Effector CD8-positive, alpha-beta T cell (primary cell): ENCODE data around the gene EIF4E.
"Not testable (repeated sequence)": the region's sequence is repeated elsewhere in the genome, so short reads cannot be mapped to it uniquely, and the experiment has no call there.

ENCODE experiments used
- DNase-seq: peaks from one replicate; lab custom pipeline; 2025; lab: John Stamatoyannopoulos, UW

EIF4E gene

GRCh38 chr4:98932539-98932938 lies 3.6 kb upstream of the EIF4E start:
- DNase-seq, result no peak

- no peak for DNase-seq
Observed at GRCh38 chr4:98930311-98930865, 1.5 kb upstream of the EIF4E start.

- peak; percentile 35 for DNase-seq
Observed at GRCh38 chr4:98929341-98930267, 671 bp upstream of the EIF4E start.

- DNase-seq, result peak; percentile 42
Observed at GRCh38 chr4:98928131-98928504, 815 bp downstream of the EIF4E start.

GRCh38 chr4:98926257-98926656 lies 2.7 kb downstream of the EIF4E start:
- DNase-seq, result not testable (repeated sequence)

GRCh38 chr4:98921292-98921691 lies 7.6 kb downstream of the EIF4E start:
- DNase-seq, result no peak

- no peak for DNase-seq
Observed at GRCh38 chr4:98919996-98920395, 8.9 kb downstream of the EIF4E start.

- DNase-seq, result not testable (repeated sequence)
Observed at GRCh38 chr4:98910728-98911127, 18.2 kb downstream of the EIF4E start.

GRCh38 chr4:98909646-98910401 lies 19.1 kb downstream of the EIF4E start:
- no peak for DNase-seq

- no peak for DNase-seq
Observed at GRCh38 chr4:98908703-98909262, 20.1 kb downstream of the EIF4E start.

- DNase-seq, result no peak
Observed at GRCh38 chr4:98908182-98908581, 20.8 kb downstream of the EIF4E start.

- DNase-seq, result no peak
Observed at GRCh38 chr4:98905839-98906238, 23.1 kb downstream of the EIF4E start.

- DNase-seq, result no peak
Observed at GRCh38 chr4:98905297-98905696, 23.6 kb downstream of the EIF4E start.

- no peak for DNase-seq
Observed at GRCh38 chr4:98903963-98904362, 25.0 kb downstream of the EIF4E start.

- DNase-seq, result no peak
Observed at GRCh38 chr4:98903561-98903960, 25.4 kb downstream of the EIF4E start.

- DNase-seq, result no peak
Observed at GRCh38 chr4:98899277-98899676, 29.7 kb downstream of the EIF4E start.

- no peak for DNase-seq
Observed at GRCh38 chr4:98891478-98892337, 37.2 kb downstream of the EIF4E start.

- no peak for DNase-seq
Observed at GRCh38 chr4:98890702-98891455, 38.1 kb downstream of the EIF4E start.

GRCh38 chr4:98887145-98887544 lies 41.8 kb downstream of the EIF4E start:
- no peak for DNase-seq

- not testable (repeated sequence) for DNase-seq
Observed at GRCh38 chr4:98886382-98886781, 42.6 kb downstream of the EIF4E start.

GRCh38 chr4:98880884-98881283 lies 48.0 kb downstream of the EIF4E start:
- DNase-seq, result not testable (repeated sequence)
